HCT116 (cell line): Measurements from ENCODE around the gene ENTREP1. TPM values are rescaled to one million over a fixed set of nuclear protein-coding genes. Genes with fewer than 3 reads are reported as not detected.

ENCODE experiments used
- ATAC-seq: fragments of 200-7000 bp; cut with Tn5 transposase; 2 replicates; pipeline ENCODE4 v1.9.1; 2020; ENCODE audit warnings: mild to moderate bottlenecking, moderate library complexity
- BruUV-seq: library from RNA; stranded (reverse); fragments of 400-500 nt; replicated peaks from 2 replicates; lab custom pipeline; 2021; lab: Mats Ljungman, UMichigan
- CTCF ChIA-PET: fragments of 300-600 bp; sonication (Branson Sonifier 250); formaldehyde crosslinking; loops from one replicate; lab custom pipeline; 2021; ENCODE audit warnings: antibody characterized with exemption; lab: Charles Lee
- POLR2A ChIA-PET: fragments of 300-600, 350-600 bp; sonication (Branson Sonifier 250); formaldehyde crosslinking; loops from one replicate; lab custom pipeline; 2021; ENCODE audit warnings: antibody characterized with exemption; lab: Charles Lee
- RAD21 ChIA-PET, 2 experiments: fragments of 300-600 bp; sonication (Branson Sonifier 250); formaldehyde crosslinking; loops; one replicate each; lab custom pipeline; 2023; ENCODE audit warnings: low total read pairs in 2 of 2; ENCODE audit not compliant: uncharacterized antibody in 2 of 2, unreplicated experiment in 2 of 2, low non-redundant PET in 1 of 2; lab: Charles Lee
- DNase-seq: peaks from one replicate; pipeline ENCODE4 v3.0.0-alpha.2; 2010; ENCODE audit warnings: low read depth, low spot score
- H2AFZ ChIP-seq: fragments of 200-600 bp; shearing (Covaris generic), sonication (generic); 2 replicates; pipeline ENCODE4 v1.6.1; 2017; ENCODE audit warnings: low read depth, mixed run types, mixed read lengths, antibody characterized with exemption, low read length; ENCODE audit not compliant: poor library complexity, severe bottlenecking
- H3K27ac ChIP-seq: 2 replicates; pipeline ENCODE4 v1.5.1; 2012; ENCODE audit warnings: low read depth, low read length
- H3K27me3 ChIP-seq: fragments of 200-600 bp; sonication (generic); 2 replicates; pipeline ENCODE4 v1.6.1; 2016; ENCODE audit warnings: mixed run types, low read length, mixed read lengths; ENCODE audit not compliant: insufficient read depth
- H3K36me3 ChIP-seq, 2 experiments: fragments of 200-500 bp in 1 of 2; fragments of 200-600 bp in 1 of 2; sonication (Bioruptor generic) in 1 of 2; sonication (generic) in 1 of 2; 2 replicates each; pipeline versions ENCODE4 v1.5.1 to v1.6.1; 2014 to 2016; ENCODE audit warnings: low read length in 2 of 2, inconsistent platforms in 1 of 2, mixed read lengths in 1 of 2, mixed run types in 1 of 2; ENCODE audit not compliant: insufficient read depth in 2 of 2, control insufficient read depth in 1 of 2
- H3K4me1 ChIP-seq, 2 experiments: fragments of 200-600 bp in 1 of 2; sonication (generic) in 1 of 2; 2 replicates each; pipeline versions ENCODE4 v1.5.1 to v1.6.1; 2012 to 2017; ENCODE audit warnings: low read length in 2 of 2, inconsistent platforms in 1 of 2, mild to moderate bottlenecking in 1 of 2, mixed read lengths in 1 of 2, mixed run types in 1 of 2, moderate library complexity in 1 of 2; ENCODE audit not compliant: insufficient read depth in 2 of 2, control insufficient read depth in 1 of 2
- H3K4me2 ChIP-seq: fragments of 200-600 bp; sonication (generic); 2 replicates; pipeline ENCODE4 v1.6.1; 2017; ENCODE audit warnings: mixed run types, low read length, mixed read lengths
- H3K4me3 ChIP-seq, 2 experiments: fragments of 200-600 bp in 1 of 2; sonication (generic) in 1 of 2; replicated peaks in 1 of 2; 2 replicates each; pipeline ENCODE4 v1.5.1; 2011 to 2016; ENCODE audit warnings: low read length in 2 of 2, control low read depth in 1 of 2, low read depth in 1 of 2, mild to moderate bottlenecking in 1 of 2, mixed read lengths in 1 of 2, mixed run types in 1 of 2
- H3K79me2 ChIP-seq: fragments of 200-600 bp; sonication (generic); 2 replicates; pipeline ENCODE4 v1.6.1; 2017; ENCODE audit warnings: mild to moderate bottlenecking, mixed run types, low read length, moderate library complexity, mixed read lengths; ENCODE audit not compliant: insufficient read depth
- H3K9ac ChIP-seq: fragments of 200-600 bp; sonication (generic); 2 replicates; pipeline ENCODE4 v1.6.1; 2016; ENCODE audit warnings: low read length, mixed read lengths
- H3K9me2 ChIP-seq: fragments of 200-600 bp; sonication (generic), shearing (Covaris generic); 2 replicates; pipeline ENCODE4 v1.6.1; 2017; ENCODE audit warnings: mixed run types, mild to moderate bottlenecking, moderate library complexity; ENCODE audit not compliant: insufficient read depth
- H3K9me3 ChIP-seq, 2 experiments: fragments of 200-500 bp in 1 of 2; fragments of 200-600 bp in 1 of 2; sonication (Bioruptor generic) in 1 of 2; sonication (generic) in 1 of 2; 2 replicates each; pipeline ENCODE4 v1.6.1; 2014 to 2017; ENCODE audit warnings: low read length in 2 of 2, mixed read lengths in 2 of 2, inconsistent platforms in 1 of 2, low read depth in 1 of 2, mild to moderate bottlenecking in 1 of 2, mixed run types in 1 of 2, moderate library complexity in 1 of 2; ENCODE audit not compliant: control insufficient read depth in 1 of 2, insufficient read depth in 1 of 2
- H4K20me1 ChIP-seq: fragments of 200-600 bp; sonication (generic), shearing (Covaris generic); 2 replicates; pipeline ENCODE4 v1.6.1; 2017; ENCODE audit warnings: mixed run types, mild to moderate bottlenecking, moderate library complexity; ENCODE audit not compliant: insufficient read depth
- ATF3 ChIP-seq: IDR thresholded peaks from 2 replicates; pipeline ENCODE4 v1.6.1; 2012
- CBX3 ChIP-seq: IDR thresholded peaks from 2 replicates; pipeline ENCODE4 v1.6.1; 2012; ENCODE audit warnings: low read depth
- CEBPB ChIP-seq: IDR thresholded peaks from 2 replicates; pipeline ENCODE4 v1.6.1; 2012; ENCODE audit warnings: low read depth
- EGR1 ChIP-seq: IDR thresholded peaks from 2 replicates; pipeline ENCODE4 v1.6.1; 2012; ENCODE audit warnings: low read depth
- EZH2 ChIP-seq: fragments of 200-600 bp; sonication (generic); IDR thresholded peaks from 2 replicates; pipeline ENCODE4 v1.6.1; 2017; ENCODE audit warnings: antibody characterized with exemption, mixed run types
- FOSL1 ChIP-seq: IDR thresholded peaks from 2 replicates; pipeline ENCODE4 v1.6.1; 2012; ENCODE audit warnings: low read depth
- JUND ChIP-seq: IDR thresholded peaks from 2 replicates; pipeline ENCODE4 v1.6.1; 2012
- MAX ChIP-seq: IDR thresholded peaks from 2 replicates; pipeline ENCODE4 v1.6.1; 2012
- POLR2A ChIP-seq: IDR thresholded peaks from 2 replicates; pipeline ENCODE4 v1.7.0; 2011; ENCODE audit warnings: borderline replicate concordance; ENCODE audit not compliant: insufficient read depth, insufficient read length; ENCODE audit errors: extremely low read depth
- POLR2AphosphoS5 ChIP-seq: IDR thresholded peaks from 2 replicates; pipeline ENCODE4 v1.6.1; 2011; ENCODE audit warnings: mild to moderate bottlenecking, low read depth, low read length, moderate library complexity
- RAD21 ChIP-seq: IDR thresholded peaks from 2 replicates; pipeline ENCODE4 v1.6.1; 2012; ENCODE audit warnings: low read depth, mild to moderate bottlenecking
- SIN3A ChIP-seq: IDR thresholded peaks from 2 replicates; pipeline ENCODE4 v1.6.1; 2012; ENCODE audit warnings: low read depth
- SP1 ChIP-seq: IDR thresholded peaks from 2 replicates; pipeline ENCODE4 v1.6.1; 2012; ENCODE audit warnings: low read depth
- SRF ChIP-seq: IDR thresholded peaks from 2 replicates; pipeline ENCODE4 v1.6.1; 2012; ENCODE audit warnings: low read depth
- TCF7L2 ChIP-seq: IDR thresholded peaks from 2 replicates; pipeline ENCODE4 v1.7.0; 2011; ENCODE audit warnings: borderline replicate concordance, inconsistent platforms; ENCODE audit not compliant: insufficient read depth, insufficient read length; ENCODE audit errors: extremely low read depth
- YY1 ChIP-seq: IDR thresholded peaks from 2 replicates; pipeline ENCODE4 v1.6.1; 2011; ENCODE audit warnings: low read length, low read depth, moderate library complexity, mild to moderate bottlenecking; ENCODE audit not compliant: insufficient replicate concordance; ENCODE audit errors: extremely low read depth
- ZFX ChIP-seq: fragments of 450-650 bp; IDR thresholded peaks from 2 replicates; pipeline ENCODE4 v1.6.1; 2017
- ZNF274 ChIP-seq: fragments of 200-500 bp; sonication (Bioruptor generic); IDR thresholded peaks from 2 replicates; pipeline ENCODE4 v1.6.1; 2014; ENCODE audit warnings: mild to moderate bottlenecking, low read depth, low read length, inconsistent platforms
- intact Hi-C: fragments of 100-400 bp; cut with micrococcal nuclease; formaldehyde crosslinking; loops from 2 replicates; pipeline ENCODE4 v1.10.0; 2022
- total RNA-seq: library from RNA; stranded (reverse); gene quantifications from one replicate; pipeline ENCODE4 v1.2.1, GENCODE V29; 2021; ENCODE audit not compliant: unreplicated experiment
- TF ChIP-seq, protein P1 (sequence below): IDR thresholded peaks from 2 replicates; pipeline ENCODE4 v1.6.1; 2011; ENCODE audit warnings: mild to moderate bottlenecking, low read length, moderate library complexity; ENCODE audit not compliant: insufficient replicate concordance; ENCODE audit errors: extremely low read depth
- TF ChIP-seq, protein P2 (sequence below), 3 experiments: fragments of 200-600 bp in 1 of 3; sonication (generic) in 1 of 3; IDR thresholded peaks in 2 of 3; conservative IDR thresholded peaks in 1 of 3; 2 replicates each; pipeline ENCODE4 v1.5.1; 2012 to 2017; ENCODE audit warnings: low read depth in 2 of 3, low read length in 2 of 3, antibody characterized with exemption in 1 of 3, borderline replicate concordance in 1 of 3, control low read depth in 1 of 3, mild to moderate bottlenecking in 1 of 3, mixed read lengths in 1 of 3, mixed run types in 1 of 3, moderate library complexity in 1 of 3; ENCODE audit not compliant: insufficient read depth in 1 of 3

The ENTREP1 gene
- total RNA-seq, 1 experiment from 2014 or later, result 1.1 TPM

- Histone ChIP-seq H3K27me3 (no peaks in the 10 kb centered on the region), H4K20me1 (no peaks in the 10 kb centered on the region), H3K4me3 (no peak overlapping the region), H3K79me2 (no peaks in the 10 kb centered on the region), H3K27ac (no peak overlapping the region), H3K4me2 (no peak overlapping the region), H3K9ac (no peak overlapping the region), H3K9me3 (no peaks in the 10 kb centered on the region), H3K36me3 (no peaks in the 10 kb centered on the region), H2AFZ (no peak overlapping the region), H3K9me2 (no peaks in the 10 kb centered on the region), H3K4me1 (no peaks in the 10 kb centered on the region)
- intact Hi-C loops, result no loop called here
- no TSS peak for BruUV-seq
- DNase-seq (no peak), ATAC-seq (no peak)
- ChIA-PET CTCF (no interaction called here), RAD21 (no interaction called here), POLR2A (no interaction called here)
- no peak for TF ChIP-seq TCF7L2
- TF ChIP-seq, protein P1, sequence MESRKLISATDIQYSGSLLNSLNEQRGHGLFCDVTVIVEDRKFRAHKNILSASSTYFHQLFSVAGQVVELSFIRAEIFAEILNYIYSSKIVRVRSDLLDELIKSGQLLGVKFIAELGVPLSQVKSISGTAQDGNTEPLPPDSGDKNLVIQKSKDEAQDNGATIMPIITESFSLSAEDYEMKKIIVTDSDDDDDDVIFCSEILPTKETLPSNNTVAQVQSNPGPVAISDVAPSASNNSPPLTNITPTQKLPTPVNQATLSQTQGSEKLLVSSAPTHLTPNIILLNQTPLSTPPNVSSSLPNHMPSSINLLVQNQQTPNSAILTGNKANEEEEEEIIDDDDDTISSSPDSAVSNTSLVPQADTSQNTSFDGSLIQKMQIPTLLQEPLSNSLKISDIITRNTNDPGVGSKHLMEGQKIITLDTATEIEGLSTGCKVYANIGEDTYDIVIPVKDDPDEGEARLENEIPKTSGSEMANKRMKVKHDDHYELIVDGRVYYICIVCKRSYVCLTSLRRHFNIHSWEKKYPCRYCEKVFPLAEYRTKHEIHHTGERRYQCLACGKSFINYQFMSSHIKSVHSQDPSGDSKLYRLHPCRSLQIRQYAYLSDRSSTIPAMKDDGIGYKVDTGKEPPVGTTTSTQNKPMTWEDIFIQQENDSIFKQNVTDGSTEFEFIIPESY, result no peak
- no peak for TF ChIP-seq EGR1
- no peak for TF ChIP-seq RAD21
- TF ChIP-seq ATF3, result no peak
- TF ChIP-seq ZNF274, result no peak
- TF ChIP-seq ZFX, result no peak
- no peak for TF ChIP-seq EZH2
- no peak for TF ChIP-seq SRF
- TF ChIP-seq, protein P2, sequence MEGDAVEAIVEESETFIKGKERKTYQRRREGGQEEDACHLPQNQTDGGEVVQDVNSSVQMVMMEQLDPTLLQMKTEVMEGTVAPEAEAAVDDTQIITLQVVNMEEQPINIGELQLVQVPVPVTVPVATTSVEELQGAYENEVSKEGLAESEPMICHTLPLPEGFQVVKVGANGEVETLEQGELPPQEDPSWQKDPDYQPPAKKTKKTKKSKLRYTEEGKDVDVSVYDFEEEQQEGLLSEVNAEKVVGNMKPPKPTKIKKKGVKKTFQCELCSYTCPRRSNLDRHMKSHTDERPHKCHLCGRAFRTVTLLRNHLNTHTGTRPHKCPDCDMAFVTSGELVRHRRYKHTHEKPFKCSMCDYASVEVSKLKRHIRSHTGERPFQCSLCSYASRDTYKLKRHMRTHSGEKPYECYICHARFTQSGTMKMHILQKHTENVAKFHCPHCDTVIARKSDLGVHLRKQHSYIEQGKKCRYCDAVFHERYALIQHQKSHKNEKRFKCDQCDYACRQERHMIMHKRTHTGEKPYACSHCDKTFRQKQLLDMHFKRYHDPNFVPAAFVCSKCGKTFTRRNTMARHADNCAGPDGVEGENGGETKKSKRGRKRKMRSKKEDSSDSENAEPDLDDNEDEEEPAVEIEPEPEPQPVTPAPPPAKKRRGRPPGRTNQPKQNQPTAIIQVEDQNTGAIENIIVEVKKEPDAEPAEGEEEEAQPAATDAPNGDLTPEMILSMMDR (IDR thresholded peaks at IDR 0.05 in 2 of 3, conservative IDR thresholded peaks at IDR 0.05 in 1 of 3; ENCODE audit: borderline replicate concordance in 1 of 3, insufficient read depth in 1 of 3, low read depth in 2 of 3, low read length in 2 of 3), result no peak
- no peak for TF ChIP-seq SP1
- TF ChIP-seq POLR2A, result no peak
- TF ChIP-seq FOSL1, result no peak
- TF ChIP-seq POLR2AphosphoS5, result no peak
- no peak for TF ChIP-seq MAX
- TF ChIP-seq CBX3, result no peak
- TF ChIP-seq SIN3A, result no peak
- TF ChIP-seq JUND, result no peak
- no peak for TF ChIP-seq CEBPB
- TF ChIP-seq YY1, result no peak
- TF ChIP-seq, all 23 proteins: peak for 0
Observed at GRCh38 chr9:69299315-69299714, 25.7 kb upstream of the ENTREP1 start.
